Calu3 (cell line): ENCODE data around the gene PKN3. TPM values are rescaled to one million over a fixed set of nuclear protein-coding genes. Genes with fewer than 3 reads are reported as not detected.

Source experiments
- BruUV-seq: library from RNA; stranded (reverse); fragments of 400-500 nt; replicated peaks from 2 replicates; lab custom pipeline; 2021; lab: Mats Ljungman, UMichigan
- CTCF ChIA-PET: fragments of 300-600 bp; sonication (Branson Sonifier 250); formaldehyde crosslinking; loops from one replicate; lab custom pipeline; 2022; ENCODE audit warnings: antibody characterized with exemption; lab: Charles Lee
- DNase-seq: peaks from one replicate; pipeline ENCODE4 v3.0.0; 2022
- H3K27ac Mint-ChIP-seq: one replicate; pipeline ENCODE4 v1.8.0; 2022; ENCODE audit warnings: mixed read lengths; ENCODE audit not compliant: unreplicated experiment
- H3K27me3 Mint-ChIP-seq: one replicate; pipeline ENCODE4 v1.8.0; 2022; ENCODE audit warnings: mixed read lengths; ENCODE audit not compliant: unreplicated experiment
- H3K36me3 Mint-ChIP-seq: one replicate; pipeline ENCODE4 v1.8.0; 2022; ENCODE audit warnings: mild to moderate bottlenecking, moderate library complexity, mixed read lengths; ENCODE audit not compliant: insufficient read depth, unreplicated experiment
- H3K4me1 Mint-ChIP-seq: one replicate; pipeline ENCODE4 v1.8.0; 2022; ENCODE audit warnings: mild to moderate bottlenecking, low read depth, mixed read lengths; ENCODE audit not compliant: unreplicated experiment
- H3K4me3 Mint-ChIP-seq: one replicate; pipeline ENCODE4 v1.8.0; 2022; ENCODE audit warnings: mild to moderate bottlenecking, low read depth, moderate library complexity, mixed read lengths; ENCODE audit not compliant: unreplicated experiment
- H3K9me3 Mint-ChIP-seq: one replicate; pipeline ENCODE4 v1.8.0; 2022; ENCODE audit warnings: low read depth, mixed read lengths; ENCODE audit not compliant: unreplicated experiment
- intact Hi-C: fragments of 100-400 bp; cut with micrococcal nuclease; formaldehyde crosslinking; loops from one replicate; pipeline ENCODE4 v1.10.0; 2022; ENCODE audit not compliant: unreplicated experiment
- total RNA-seq: library from RNA; stranded (reverse); gene quantifications from 2 replicates; pipeline ENCODE4 v1.2.3, GENCODE V29; 2022
- TF ChIP-seq, protein P1 (sequence below): fragments of 200-600 bp; IDR thresholded peaks from one replicate; pipeline ENCODE4 v1.8.0; 2022; ENCODE audit warnings: antibody characterized with exemption; ENCODE audit not compliant: unreplicated experiment

Gene PKN3
- total RNA-seq, 1 experiment from 2014 or later = 7.7 TPM

DNA sequence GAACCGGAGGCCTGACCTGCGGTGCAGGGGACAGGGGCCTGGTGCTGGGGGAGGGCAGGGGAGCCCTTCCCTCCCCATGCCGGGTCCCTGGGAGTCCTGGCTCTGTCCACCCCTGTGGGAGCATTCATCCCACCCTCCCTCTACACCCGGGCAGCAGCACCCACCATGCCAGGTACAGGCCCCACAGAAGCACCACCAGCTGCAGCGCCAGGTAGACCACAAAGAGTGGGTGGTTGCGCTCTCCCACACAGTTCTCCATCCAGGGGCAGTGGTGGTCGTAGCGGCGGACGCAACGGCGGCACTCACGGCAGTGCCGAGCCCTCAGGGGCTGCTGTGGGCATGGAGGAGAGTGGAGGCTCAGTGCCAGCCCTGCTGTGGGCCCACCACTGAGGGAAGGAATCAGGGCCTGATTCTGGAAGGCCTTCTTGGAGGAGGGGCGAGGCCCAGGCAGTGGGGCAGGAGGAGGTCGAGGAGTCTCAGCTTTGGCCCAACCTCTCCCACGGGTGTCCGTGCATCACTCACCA lies 19.2 kb downstream of the PKN3 start:
- intact Hi-C loops = no loop called here
- DNase-seq = no peak
- peaks cover 13% of the 10 kb centered on the region for H3K4me1 Mint-ChIP-seq
- TF ChIP-seq, protein P1, sequence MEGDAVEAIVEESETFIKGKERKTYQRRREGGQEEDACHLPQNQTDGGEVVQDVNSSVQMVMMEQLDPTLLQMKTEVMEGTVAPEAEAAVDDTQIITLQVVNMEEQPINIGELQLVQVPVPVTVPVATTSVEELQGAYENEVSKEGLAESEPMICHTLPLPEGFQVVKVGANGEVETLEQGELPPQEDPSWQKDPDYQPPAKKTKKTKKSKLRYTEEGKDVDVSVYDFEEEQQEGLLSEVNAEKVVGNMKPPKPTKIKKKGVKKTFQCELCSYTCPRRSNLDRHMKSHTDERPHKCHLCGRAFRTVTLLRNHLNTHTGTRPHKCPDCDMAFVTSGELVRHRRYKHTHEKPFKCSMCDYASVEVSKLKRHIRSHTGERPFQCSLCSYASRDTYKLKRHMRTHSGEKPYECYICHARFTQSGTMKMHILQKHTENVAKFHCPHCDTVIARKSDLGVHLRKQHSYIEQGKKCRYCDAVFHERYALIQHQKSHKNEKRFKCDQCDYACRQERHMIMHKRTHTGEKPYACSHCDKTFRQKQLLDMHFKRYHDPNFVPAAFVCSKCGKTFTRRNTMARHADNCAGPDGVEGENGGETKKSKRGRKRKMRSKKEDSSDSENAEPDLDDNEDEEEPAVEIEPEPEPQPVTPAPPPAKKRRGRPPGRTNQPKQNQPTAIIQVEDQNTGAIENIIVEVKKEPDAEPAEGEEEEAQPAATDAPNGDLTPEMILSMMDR = no peak
- no peaks in the 10 kb centered on the region for H3K27me3 Mint-ChIP-seq
- no peak overlapping the region for H3K4me3 Mint-ChIP-seq
- no peaks in the 10 kb centered on the region for H3K9me3 Mint-ChIP-seq
- H3K36me3 Mint-ChIP-seq = peaks cover 36% of the 10 kb centered on the region
- no peak overlapping the region for H3K27ac Mint-ChIP-seq
- no TSS peak for BruUV-seq
- CTCF ChIA-PET = no interaction called here

DNA sequence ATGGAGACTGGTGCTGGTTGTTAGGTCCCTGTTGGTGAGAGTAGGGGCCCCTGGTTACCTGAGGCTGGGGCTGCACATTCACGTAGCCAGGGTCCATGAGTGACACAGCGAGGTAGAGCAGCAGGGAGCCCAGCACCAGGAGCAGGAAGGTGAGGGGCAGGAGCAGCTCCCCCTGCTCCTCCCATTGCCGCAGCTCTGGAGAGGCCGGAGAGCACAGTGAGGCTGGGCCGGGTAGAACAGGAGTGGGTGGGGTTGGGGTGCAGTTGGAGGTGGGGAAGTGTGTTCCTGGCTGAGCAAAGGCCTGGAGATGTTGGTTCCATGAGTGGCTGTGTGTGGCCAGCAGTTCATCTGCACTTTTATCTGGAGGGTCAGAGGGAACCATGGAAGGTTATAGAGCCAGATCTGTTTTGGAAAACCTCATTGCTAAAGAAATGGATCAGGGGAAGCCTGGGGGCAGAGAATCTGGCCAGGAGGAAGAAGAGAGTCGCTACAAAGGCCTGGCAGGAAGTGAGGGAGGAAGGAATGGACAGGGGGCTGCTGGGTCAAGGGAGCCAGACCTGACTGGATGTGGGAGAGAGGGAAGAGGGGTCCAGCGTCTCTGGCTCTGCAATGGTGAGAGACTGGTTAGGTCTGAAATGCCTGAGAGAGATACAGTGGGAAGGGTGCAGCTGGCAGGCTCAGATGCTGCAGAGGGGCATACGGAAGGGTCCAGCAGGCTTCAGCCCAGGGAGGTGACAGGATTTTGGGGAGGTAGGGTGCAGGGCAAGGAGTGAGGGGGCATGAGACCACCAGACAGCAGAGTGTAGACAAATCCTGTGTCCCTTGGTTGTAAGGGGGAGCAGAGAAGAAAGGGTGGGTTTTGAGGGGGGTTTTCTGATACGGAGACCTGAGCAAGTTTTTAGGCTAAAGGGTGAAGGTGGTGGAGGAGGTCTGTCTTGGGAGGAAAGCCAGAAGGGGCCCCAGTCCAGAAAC lies 20.4 kb downstream of the PKN3 start:
- intact Hi-C loops = no loop called here
- DNase-seq = no peak
- Mint-ChIP-seq H3K27me3 (no peaks in the 10 kb centered on the region), H3K27ac (peak overlapping the region; percentile 98), H3K4me1 (peaks cover 13% of the 10 kb centered on the region), H3K36me3 (peaks cover 36% of the 10 kb centered on the region), H3K4me3 (peak overlapping the region; percentile 97), H3K9me3 (no peaks in the 10 kb centered on the region)
- TF ChIP-seq, protein P1 = no peak
- no TSS peak for BruUV-seq
- CTCF ChIA-PET = no interaction called here

DNA sequence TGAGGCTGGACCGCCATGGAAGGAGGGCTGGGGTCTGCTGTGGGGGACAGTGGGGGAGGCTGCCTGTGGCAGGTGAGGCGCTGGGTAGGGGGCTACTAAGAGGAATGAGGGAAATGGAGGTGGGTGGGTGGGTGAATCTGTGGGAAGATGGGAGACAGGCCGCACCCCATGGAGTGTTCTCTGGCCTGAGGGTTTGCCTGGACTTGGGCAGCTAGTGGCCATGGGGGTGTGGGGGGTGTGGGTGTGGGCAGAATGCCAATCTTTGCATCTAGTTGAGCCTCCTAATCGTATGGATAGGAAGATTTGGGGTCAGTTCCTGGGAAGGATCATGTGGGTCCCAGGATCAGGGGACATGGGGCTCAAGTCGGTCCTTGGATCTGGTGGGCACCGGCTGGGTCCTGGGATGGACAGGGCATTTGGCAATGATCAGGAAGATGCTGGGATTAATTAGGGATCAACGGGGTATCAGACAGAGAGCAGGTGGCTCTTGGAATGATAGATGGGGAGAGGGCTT lies 21.1 kb downstream of the PKN3 start:
- Mint-ChIP-seq H3K9me3 (no peaks in the 10 kb centered on the region), H3K27me3 (no peaks in the 10 kb centered on the region), H3K36me3 (peaks cover 36% of the 10 kb centered on the region), H3K4me3 (peak overlapping the region; percentile 97), H3K4me1 (peaks cover 13% of the 10 kb centered on the region), H3K27ac (peak overlapping the region; percentile 98)
- CTCF ChIA-PET = interaction anchor here (1.1 kb wide), 1 partner anchor 88 kb away, joined by 6 read pairs; no protein-coding TSS in a partner anchor
- intact Hi-C loops = no loop called here
- TF ChIP-seq, protein P1 = no peak
- BruUV-seq = TSS peak; percentile 68
- DNase-seq = no peak

DNA sequence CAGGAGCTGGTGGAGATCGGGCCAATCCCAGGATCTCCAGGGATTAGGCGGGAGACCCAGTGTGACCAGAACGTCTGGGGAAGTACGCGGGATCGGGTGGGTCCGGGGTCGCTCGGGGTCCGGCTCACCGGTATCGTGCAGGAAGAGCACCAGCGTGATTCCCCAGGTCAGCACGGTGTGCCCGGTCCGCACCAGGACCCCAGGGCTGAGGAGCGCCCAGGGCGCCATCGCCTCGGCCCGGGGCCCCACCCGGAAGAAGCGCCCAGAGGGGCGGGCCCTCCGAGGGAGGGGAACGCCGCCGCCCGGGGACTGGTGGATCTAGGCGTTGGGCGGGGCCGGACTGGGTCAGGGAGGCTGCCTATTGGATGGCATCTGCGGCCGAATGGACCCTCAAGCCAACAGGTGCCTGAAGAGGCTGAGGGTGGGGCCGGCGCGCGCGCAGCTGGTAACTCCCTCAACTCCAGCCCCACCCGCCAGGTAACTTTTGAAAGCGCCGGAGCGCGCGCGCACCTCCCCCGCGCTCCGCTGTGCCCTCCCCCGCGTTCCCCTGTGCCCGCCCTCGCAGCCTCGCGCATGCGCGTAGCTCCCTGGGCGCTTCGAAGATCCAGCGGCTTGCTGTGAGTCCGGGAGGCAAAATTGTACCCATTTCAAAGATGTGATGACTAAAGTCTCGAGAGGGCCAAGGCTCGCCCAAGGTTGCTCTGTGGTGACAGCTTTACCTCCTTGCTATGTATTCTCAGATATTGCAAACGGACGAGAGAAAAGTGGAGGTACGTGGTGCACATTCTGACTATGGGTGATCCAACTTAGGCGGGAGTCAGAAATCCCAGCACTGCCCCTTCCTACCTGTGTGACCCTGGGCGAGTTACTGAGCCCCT lies 21.8 kb downstream of the PKN3 start, which contains the start of gene ZDHHC12:
Gene ZDHHC12 (minus strand): TSS at position 262 of the 878 bp plus-strand sequence. CDS start 34 bp downstream, at position 228.
- no peaks in the 10 kb centered on the region for H3K27me3 Mint-ChIP-seq
- peak within 1 kb of the TSS; percentile 97 for H3K4me3 Mint-ChIP-seq
- intact Hi-C loops = no loop called here
- CTCF ChIA-PET = interaction anchor here (0.5 to 1.4 kb wide), 5 partner anchors 9 to 94 kb away, joined by 3 to 6 read pairs (median 4); partner anchors contain the start of gene ENDOG
- no peaks in the 10 kb centered on the region for H3K9me3 Mint-ChIP-seq
- H3K27ac Mint-ChIP-seq = peak within 1 kb of the TSS; percentile 98
- TF ChIP-seq, protein P1 = no peak
- H3K4me1 Mint-ChIP-seq = peaks cover 13% of the 10 kb centered on the region
- peaks cover 36% of the 10 kb centered on the region for H3K36me3 Mint-ChIP-seq
- BruUV-seq = no TSS peak
- DNase-seq = peak; percentile 97
